Mammary epithelial cell (primary cell): ENCODE data around the gene WASL.

Experiments used
- CTCF ChIP-seq, 2 donors: IDR thresholded peaks in 1 of 2; conservative IDR thresholded peaks in 1 of 2; 2 replicates each; pipeline ENCODE4 v1.5.1; 2011 to 2012; ENCODE audit warnings: inconsistent platforms in 2 of 2, low read length in 2 of 2, mild to moderate bottlenecking in 2 of 2, control low read depth in 1 of 2, low read depth in 1 of 2; ENCODE audit not compliant: insufficient read depth in 1 of 2; ENCODE audit errors: extremely low read depth in 1 of 2
- EZH2 ChIP-seq: IDR thresholded peaks from 2 replicates; pipeline ENCODE4 v1.6.1; 2012; ENCODE audit warnings: low read length, inconsistent platforms, borderline replicate concordance

GRCh38 chr7:123652406-123652805 is 96.4 kb downstream of the WASL start:
- TF ChIP-seq CTCF (conservative IDR thresholded peaks at IDR 0.05 in 1 of 2, IDR thresholded peaks at IDR 0.05 in 1 of 2; ENCODE audit: extremely low read depth in 1 of 2, insufficient read depth in 1 of 2, low read depth in 1 of 2, low read length in 2 of 2) (no peak), EZH2 (no peak)
